D721Med (cell line): ENCODE results near the gene STXBP3.

Experiments used
- DNase-seq: peaks from one replicate; pipeline ENCODE4 v3.0.0; 2011; ENCODE audit warnings: low spot score; ENCODE audit not compliant: insufficient read length
- FAIRE-seq: peaks from 2 replicates; lab custom pipeline; 2011; peaks lifted over from hg19 to GRCh38; lab: Jason Lieb, UNC
- TF ChIP-seq, protein P1 (sequence below): IDR thresholded peaks from 2 replicates; pipeline ENCODE4 v1.5.1; 2012; ENCODE audit warnings: mild to moderate bottlenecking, control low read depth; ENCODE audit not compliant: insufficient read depth; ENCODE audit errors: missing control alignments

STXBP3 gene

DNA sequence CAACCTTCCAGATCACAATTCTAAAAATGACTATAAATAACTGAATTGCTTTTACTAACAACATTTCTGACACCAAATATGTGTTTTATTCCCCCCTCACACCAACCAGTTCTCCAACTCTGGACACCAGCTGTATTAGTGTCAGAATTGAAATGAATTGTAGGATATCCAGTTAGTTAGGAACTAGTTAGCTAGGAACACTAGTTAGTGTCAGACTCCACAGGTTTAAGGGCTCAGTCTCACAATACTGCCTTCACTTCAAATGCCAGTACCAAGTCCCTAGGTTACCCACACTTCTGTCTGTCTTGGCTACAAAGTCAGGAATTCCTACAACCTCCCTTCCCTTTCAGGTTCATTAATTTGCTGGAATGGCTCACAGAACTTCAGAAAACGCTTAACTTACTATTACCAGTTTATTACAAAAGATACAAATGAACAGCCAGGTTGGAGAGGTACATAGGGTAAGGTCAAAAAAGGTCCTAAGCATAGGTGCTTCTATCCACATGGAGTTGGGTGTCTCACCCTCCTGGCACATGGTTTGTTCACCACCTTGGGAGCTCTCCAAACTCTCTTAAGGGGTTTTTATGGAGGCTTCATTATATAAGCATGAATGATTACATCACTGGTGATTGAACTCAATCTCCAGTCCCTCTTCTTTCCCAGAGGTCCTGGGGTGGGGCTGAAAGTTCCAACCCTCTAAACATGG is 4.2 kb downstream of the STXBP3 start:
- DNase-seq (no peak), FAIRE-seq (no peak)
- TF ChIP-seq, protein P1, sequence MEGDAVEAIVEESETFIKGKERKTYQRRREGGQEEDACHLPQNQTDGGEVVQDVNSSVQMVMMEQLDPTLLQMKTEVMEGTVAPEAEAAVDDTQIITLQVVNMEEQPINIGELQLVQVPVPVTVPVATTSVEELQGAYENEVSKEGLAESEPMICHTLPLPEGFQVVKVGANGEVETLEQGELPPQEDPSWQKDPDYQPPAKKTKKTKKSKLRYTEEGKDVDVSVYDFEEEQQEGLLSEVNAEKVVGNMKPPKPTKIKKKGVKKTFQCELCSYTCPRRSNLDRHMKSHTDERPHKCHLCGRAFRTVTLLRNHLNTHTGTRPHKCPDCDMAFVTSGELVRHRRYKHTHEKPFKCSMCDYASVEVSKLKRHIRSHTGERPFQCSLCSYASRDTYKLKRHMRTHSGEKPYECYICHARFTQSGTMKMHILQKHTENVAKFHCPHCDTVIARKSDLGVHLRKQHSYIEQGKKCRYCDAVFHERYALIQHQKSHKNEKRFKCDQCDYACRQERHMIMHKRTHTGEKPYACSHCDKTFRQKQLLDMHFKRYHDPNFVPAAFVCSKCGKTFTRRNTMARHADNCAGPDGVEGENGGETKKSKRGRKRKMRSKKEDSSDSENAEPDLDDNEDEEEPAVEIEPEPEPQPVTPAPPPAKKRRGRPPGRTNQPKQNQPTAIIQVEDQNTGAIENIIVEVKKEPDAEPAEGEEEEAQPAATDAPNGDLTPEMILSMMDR: no peak

DNA sequence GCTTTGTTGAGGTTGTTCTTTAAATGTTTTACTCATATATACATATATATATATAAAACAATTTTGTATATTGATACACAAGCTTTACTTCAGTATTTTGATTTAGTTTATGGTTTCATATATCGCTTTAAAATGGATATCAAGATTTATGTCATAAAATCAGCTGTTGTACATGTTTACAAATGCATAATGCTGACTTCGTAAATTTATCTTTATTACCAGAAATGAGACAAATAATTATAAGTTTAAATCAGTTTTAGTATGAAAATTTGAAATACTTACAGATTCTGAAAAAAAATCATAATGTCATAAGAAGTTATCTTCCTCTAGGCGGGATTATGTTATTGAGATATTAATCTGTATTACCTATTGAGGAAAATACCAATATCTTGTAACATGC is 6.9 kb downstream of the STXBP3 start:
- TF ChIP-seq, protein P1: no peak
- no peak for FAIRE-seq
- no peak for DNase-seq

DNA sequence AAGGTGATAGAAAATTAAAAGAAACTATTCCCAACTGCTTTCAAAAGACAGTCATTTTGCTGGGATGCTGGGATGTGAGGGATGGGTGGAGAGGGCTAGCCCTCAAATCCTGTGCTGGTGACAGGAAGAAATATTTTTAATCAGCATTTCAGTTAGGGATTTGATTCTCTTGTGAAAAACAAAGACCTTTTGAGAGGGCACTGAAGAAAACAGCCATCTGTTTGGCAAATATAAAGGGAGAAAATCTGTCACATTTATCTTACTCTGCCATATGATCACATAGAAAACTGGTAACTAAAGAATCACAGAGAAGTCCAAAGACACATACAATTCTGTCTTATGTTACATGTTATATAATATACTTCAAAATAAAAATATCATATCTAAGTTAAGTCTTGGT is 12.3 kb downstream of the STXBP3 start:
- no peak for FAIRE-seq
- DNase-seq: no peak
- TF ChIP-seq, protein P1: no peak

DNA sequence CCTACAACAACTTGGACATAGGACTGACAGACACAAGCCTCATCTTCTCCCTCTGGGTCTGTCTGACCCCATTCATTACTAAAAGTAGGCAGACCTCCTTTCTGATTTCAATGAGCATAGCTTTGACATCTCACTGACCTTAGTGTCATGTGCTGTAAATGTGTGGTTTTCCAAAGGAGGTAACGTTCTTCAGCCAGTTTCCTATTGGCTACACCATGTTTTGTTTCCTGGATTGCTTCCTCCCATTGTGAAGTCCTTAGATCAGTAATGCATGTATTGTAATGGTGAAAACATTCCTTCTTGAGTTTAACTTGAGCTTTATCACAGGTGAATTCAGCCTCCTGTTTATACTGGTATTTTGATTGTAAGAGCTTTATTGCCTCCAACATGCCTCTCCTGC is 20.6 kb downstream of the STXBP3 start:
- FAIRE-seq (no peak), DNase-seq (no peak)
- TF ChIP-seq, protein P1: no peak

DNA sequence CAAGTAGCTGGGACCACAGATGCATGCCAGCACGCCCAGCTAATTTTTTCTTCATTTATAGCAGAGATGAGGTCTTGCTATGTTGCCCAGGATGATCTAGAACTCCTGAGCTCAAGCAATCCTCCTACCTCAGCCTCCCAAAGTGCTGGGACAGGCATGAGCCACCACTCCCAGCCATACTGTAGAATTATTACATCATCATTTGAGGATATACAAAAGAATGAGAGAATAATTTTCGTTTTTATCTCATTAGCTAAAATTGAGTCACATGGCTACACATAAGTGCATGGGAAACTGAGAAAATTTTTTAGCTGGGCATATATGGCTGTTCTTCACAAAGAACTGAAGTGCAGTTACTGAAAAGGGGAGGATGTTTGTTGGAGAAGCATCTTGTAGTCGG is 21.2 kb downstream of the STXBP3 start:
- DNase-seq: no peak
- no peak for FAIRE-seq
- TF ChIP-seq, protein P1: no peak

DNA sequence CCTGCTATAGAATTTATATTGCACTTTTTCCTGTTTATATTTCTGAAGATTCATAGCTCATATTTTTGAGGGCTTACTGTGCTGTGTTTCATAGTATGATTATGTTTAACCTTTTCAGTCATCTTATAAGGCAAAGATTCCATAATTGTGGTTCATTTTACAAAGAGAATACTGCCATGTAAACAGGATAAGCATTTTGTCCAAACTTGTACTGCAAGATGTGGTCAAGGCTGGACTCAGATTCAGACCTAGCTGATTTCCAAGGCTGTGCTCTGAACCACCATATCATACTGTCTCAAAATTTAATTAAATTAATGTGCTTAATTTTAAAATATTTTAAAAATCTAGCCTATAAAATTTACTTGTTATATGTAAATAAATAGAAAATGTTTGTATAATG is 31.4 kb downstream of the STXBP3 start:
- FAIRE-seq (no peak), DNase-seq (no peak)
- TF ChIP-seq, protein P1: no peak

DNA sequence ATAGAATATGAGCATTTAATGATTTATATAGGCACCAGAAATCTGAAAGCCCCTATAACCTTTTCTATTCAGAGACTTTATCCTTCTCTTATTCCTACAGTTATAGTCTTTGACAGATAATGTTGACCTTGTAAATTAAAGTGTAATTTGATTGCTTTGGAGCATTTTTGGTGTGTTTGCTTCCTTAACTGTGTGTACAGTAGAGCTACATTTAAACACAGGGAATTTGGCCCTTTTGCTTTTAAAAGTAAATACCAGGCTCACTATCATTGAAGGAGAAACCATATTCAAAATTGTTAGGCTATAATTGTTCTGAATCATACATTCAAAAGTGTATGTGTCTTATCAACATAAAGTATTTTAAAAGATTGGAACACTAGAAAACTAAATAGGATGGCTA is 33.0 kb downstream of the STXBP3 start:
- TF ChIP-seq, protein P1: no peak
- no peak for DNase-seq
- FAIRE-seq: no peak
